Ishikawa (cell line): Measurements from ENCODE around the gene ARID1B.

Experiments
- CEBPB ChIP-seq: IDR thresholded peaks from 2 replicates; pipeline ENCODE4 v1.6.1; 2012
- CREB1 ChIP-seq: IDR thresholded peaks from 2 replicates; pipeline ENCODE4 v1.6.1; 2012; ENCODE audit warnings: low read depth
- EGR1 ChIP-seq: IDR thresholded peaks from 2 replicates; pipeline ENCODE4 v1.6.1; 2012
- EP300 ChIP-seq: IDR thresholded peaks from 2 replicates; pipeline ENCODE4 v1.6.1; 2012; ENCODE audit warnings: borderline replicate concordance
- FOXM1 ChIP-seq: IDR thresholded peaks from 2 replicates; pipeline ENCODE4 v1.6.1; 2012; ENCODE audit warnings: low read depth, borderline replicate concordance
- MAX ChIP-seq: IDR thresholded peaks from 2 replicates; pipeline ENCODE4 v1.6.1; 2012
- NFIC ChIP-seq: IDR thresholded peaks from 2 replicates; pipeline ENCODE4 v1.6.1; 2012
- RAD21 ChIP-seq: IDR thresholded peaks from 2 replicates; pipeline ENCODE4 v1.6.1; 2012; ENCODE audit warnings: low read depth
- REST ChIP-seq: IDR thresholded peaks from 2 replicates; pipeline ENCODE4 v1.6.1; 2012; ENCODE audit warnings: low read depth, mild to moderate bottlenecking
- TAF1 ChIP-seq: IDR thresholded peaks from 2 replicates; pipeline ENCODE4 v1.6.1; 2012; ENCODE audit warnings: low read depth, mild to moderate bottlenecking
- TCF12 ChIP-seq: IDR thresholded peaks from 2 replicates; pipeline ENCODE4 v1.6.1; 2012; ENCODE audit warnings: low read depth
- TEAD4 ChIP-seq: IDR thresholded peaks from 2 replicates; pipeline ENCODE4 v1.6.1; 2012
- USF1 ChIP-seq: IDR thresholded peaks from 2 replicates; pipeline ENCODE4 v1.6.1; 2012
- YY1 ChIP-seq: IDR thresholded peaks from 2 replicates; pipeline ENCODE4 v1.6.1; 2012; ENCODE audit warnings: low read depth
- ZBTB7A ChIP-seq: IDR thresholded peaks from 2 replicates; pipeline ENCODE4 v1.6.1; 2012; ENCODE audit warnings: low read depth

ARID1B gene

GRCh38 chr6:157200611-157201010, 423.4 kb downstream of the ARID1B start:
- no peak for TF ChIP-seq FOXM1
- TF ChIP-seq YY1 = no peak
- TF ChIP-seq CEBPB = no peak
- TF ChIP-seq EGR1 = no peak
- no peak for TF ChIP-seq ZBTB7A
- no peak for TF ChIP-seq USF1
- TF ChIP-seq NFIC = no peak
- TF ChIP-seq REST = no peak
- no peak for TF ChIP-seq MAX
- no peak for TF ChIP-seq EP300
- no peak for TF ChIP-seq TAF1
- TF ChIP-seq TCF12 = no peak
- TF ChIP-seq RAD21 = no peak
- TF ChIP-seq TEAD4 = no peak
- no peak for TF ChIP-seq CREB1

- no peak for TF ChIP-seq NFIC
These were observed 423.9 kb downstream of the ARID1B start for GRCh38 chr6:157201083-157201482.

- TF ChIP-seq REST (no peak), USF1 (no peak), NFIC (no peak), TAF1 (no peak), ZBTB7A (no peak), RAD21 (no peak), YY1 (no peak), FOXM1 (no peak), MAX (no peak), CEBPB (no peak), TEAD4 (no peak), EGR1 (no peak), TCF12 (no peak), CREB1 (no peak)
These were observed 426.1 kb downstream of the ARID1B start for GRCh38 chr6:157203312-157203744.

GRCh38 chr6:157203764-157204163, 426.6 kb downstream of the ARID1B start:
- TF ChIP-seq NFIC (no peak), EGR1 (no peak), REST (no peak), FOXM1 (no peak), TEAD4 (no peak), RAD21 (no peak), CREB1 (no peak), ZBTB7A (no peak), MAX (no peak)
